Astrocyte (in vitro differentiated cells and primary cell): ENCODE measurements around the gene GSG1L. TPM values are rescaled to one million over a fixed set of nuclear protein-coding genes. Genes with fewer than 3 reads are reported as not detected.

Experiments used
- DNase-seq: peaks from one replicate; pipeline ENCODE4 v3.0.0-alpha.2; 2010; ENCODE audit warnings: low read depth
- FAIRE-seq: peaks from 2 replicates; lab custom pipeline; 2011; peaks lifted over from hg19 to GRCh38; lab: Jason Lieb, UNC
- H2AFZ ChIP-seq: 2 replicates; pipeline ENCODE4 v1.6.0; 2012; ENCODE audit warnings: low read depth, low read length, inconsistent platforms
- H3K27ac ChIP-seq: 2 replicates; pipeline ENCODE4 v1.5.1; 2011; ENCODE audit warnings: low read depth, low read length, inconsistent platforms
- H3K27me3 ChIP-seq: 2 replicates; pipeline ENCODE4 v1.6.0; 2011; ENCODE audit warnings: low read length, inconsistent platforms; ENCODE audit not compliant: insufficient read depth
- H3K36me3 ChIP-seq: 2 replicates; pipeline ENCODE4 v1.5.1; 2011; ENCODE audit warnings: low read length, inconsistent platforms; ENCODE audit not compliant: insufficient read depth
- H3K4me1 ChIP-seq: 2 replicates; pipeline ENCODE4 v1.5.1; 2011; ENCODE audit warnings: low read length, inconsistent platforms; ENCODE audit not compliant: insufficient read depth
- H3K4me2 ChIP-seq: 2 replicates; pipeline ENCODE4 v1.6.0; 2012; ENCODE audit warnings: low read length, inconsistent platforms
- H3K4me3 ChIP-seq: 2 replicates; pipeline ENCODE4 v1.5.1; 2011; ENCODE audit warnings: low read depth, mild to moderate bottlenecking, low read length, inconsistent platforms; ENCODE audit not compliant: insufficient read depth
- H3K79me2 ChIP-seq: 2 replicates; pipeline ENCODE4 v1.6.0; 2012; ENCODE audit warnings: mild to moderate bottlenecking, low read length, inconsistent platforms; ENCODE audit not compliant: insufficient read depth
- H3K9ac ChIP-seq: 2 replicates; pipeline ENCODE4 v1.6.0; 2012; ENCODE audit warnings: mild to moderate bottlenecking, low read length, inconsistent platforms
- H3K9me3 ChIP-seq: 2 replicates; pipeline ENCODE4 v1.5.1; 2012; ENCODE audit warnings: low read depth, mild to moderate bottlenecking, low read length, inconsistent platforms; ENCODE audit not compliant: insufficient read depth
- H4K20me1 ChIP-seq: 2 replicates; pipeline ENCODE4 v1.6.0; 2012; ENCODE audit warnings: low read length, inconsistent platforms; ENCODE audit not compliant: insufficient read depth
- H3K27ac Mint-ChIP-seq: one replicate; pipeline ENCODE4 v1.8.0; 2021; ENCODE audit warnings: mild to moderate bottlenecking, mixed read lengths; ENCODE audit not compliant: unreplicated experiment
- H3K27me3 Mint-ChIP-seq: one replicate; pipeline ENCODE4 v1.8.0; 2021; ENCODE audit warnings: low read depth, mixed read lengths; ENCODE audit not compliant: unreplicated experiment
- H3K36me3 Mint-ChIP-seq: one replicate; pipeline ENCODE4 v1.8.0; 2021; ENCODE audit warnings: low read depth, mixed read lengths; ENCODE audit not compliant: unreplicated experiment
- H3K4me1 Mint-ChIP-seq: one replicate; pipeline ENCODE4 v1.8.0; 2021; ENCODE audit warnings: low read depth, mixed read lengths; ENCODE audit not compliant: unreplicated experiment
- H3K4me3 Mint-ChIP-seq: one replicate; pipeline ENCODE4 v1.8.0; 2021; ENCODE audit warnings: mild to moderate bottlenecking, moderate library complexity, mixed read lengths; ENCODE audit not compliant: unreplicated experiment
- H3K9me3 Mint-ChIP-seq: one replicate; pipeline ENCODE4 v1.8.0; 2021; ENCODE audit warnings: mild to moderate bottlenecking, mixed read lengths; ENCODE audit not compliant: unreplicated experiment
- EZH2 ChIP-seq: IDR thresholded peaks from 2 replicates; pipeline ENCODE4 v1.6.1; 2012; ENCODE audit warnings: mild to moderate bottlenecking, low read length, inconsistent platforms; ENCODE audit not compliant: insufficient read depth
- total RNA-seq: library from RNA; stranded (reverse); gene quantifications from 2 replicates; pipeline ENCODE4 v1.2.1, GENCODE V29; 2021
- TF ChIP-seq, protein P1 (sequence below): IDR thresholded peaks from 2 replicates; pipeline ENCODE4 v1.5.1; 2011; ENCODE audit warnings: low read depth, mild to moderate bottlenecking, inconsistent platforms, low read length, moderate library complexity; ENCODE audit not compliant: insufficient read depth

GSG1L gene
- total RNA-seq, 1 donor from 2014 or later: not detected

- Histone ChIP-seq H3K27ac (peak overlapping the region; percentile 91), H3K9me3 (no peaks in the 10 kb centered on the region), H3K4me2 (no peak overlapping the region), H4K20me1 (no peaks in the 10 kb centered on the region), H3K9ac (peak overlapping the region; percentile 81), H2AFZ (no peak overlapping the region), H3K27me3 (no peaks in the 10 kb centered on the region), H3K79me2 (no peaks in the 10 kb centered on the region), H3K4me3 (no peak overlapping the region), H3K36me3 (no peaks in the 10 kb centered on the region), H3K4me1 (peaks cover 32% of the 10 kb centered on the region)
- Mint-ChIP-seq H3K27ac (no peak overlapping the region), H3K4me1 (peaks cover 12% of the 10 kb centered on the region), H3K9me3 (peaks cover 3% of the 10 kb centered on the region), H3K27me3 (no peaks in the 10 kb centered on the region), H3K36me3 (peaks cover 14% of the 10 kb centered on the region), H3K4me3 (no peak overlapping the region)
- TF ChIP-seq, protein P1, sequence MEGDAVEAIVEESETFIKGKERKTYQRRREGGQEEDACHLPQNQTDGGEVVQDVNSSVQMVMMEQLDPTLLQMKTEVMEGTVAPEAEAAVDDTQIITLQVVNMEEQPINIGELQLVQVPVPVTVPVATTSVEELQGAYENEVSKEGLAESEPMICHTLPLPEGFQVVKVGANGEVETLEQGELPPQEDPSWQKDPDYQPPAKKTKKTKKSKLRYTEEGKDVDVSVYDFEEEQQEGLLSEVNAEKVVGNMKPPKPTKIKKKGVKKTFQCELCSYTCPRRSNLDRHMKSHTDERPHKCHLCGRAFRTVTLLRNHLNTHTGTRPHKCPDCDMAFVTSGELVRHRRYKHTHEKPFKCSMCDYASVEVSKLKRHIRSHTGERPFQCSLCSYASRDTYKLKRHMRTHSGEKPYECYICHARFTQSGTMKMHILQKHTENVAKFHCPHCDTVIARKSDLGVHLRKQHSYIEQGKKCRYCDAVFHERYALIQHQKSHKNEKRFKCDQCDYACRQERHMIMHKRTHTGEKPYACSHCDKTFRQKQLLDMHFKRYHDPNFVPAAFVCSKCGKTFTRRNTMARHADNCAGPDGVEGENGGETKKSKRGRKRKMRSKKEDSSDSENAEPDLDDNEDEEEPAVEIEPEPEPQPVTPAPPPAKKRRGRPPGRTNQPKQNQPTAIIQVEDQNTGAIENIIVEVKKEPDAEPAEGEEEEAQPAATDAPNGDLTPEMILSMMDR: no peak
- TF ChIP-seq EZH2: no peak
- FAIRE-seq (no peak), DNase-seq (no peak)
Measured at GRCh38 chr16:27771201-27771910, 292.2 kb downstream of the GSG1L start.

DNA sequence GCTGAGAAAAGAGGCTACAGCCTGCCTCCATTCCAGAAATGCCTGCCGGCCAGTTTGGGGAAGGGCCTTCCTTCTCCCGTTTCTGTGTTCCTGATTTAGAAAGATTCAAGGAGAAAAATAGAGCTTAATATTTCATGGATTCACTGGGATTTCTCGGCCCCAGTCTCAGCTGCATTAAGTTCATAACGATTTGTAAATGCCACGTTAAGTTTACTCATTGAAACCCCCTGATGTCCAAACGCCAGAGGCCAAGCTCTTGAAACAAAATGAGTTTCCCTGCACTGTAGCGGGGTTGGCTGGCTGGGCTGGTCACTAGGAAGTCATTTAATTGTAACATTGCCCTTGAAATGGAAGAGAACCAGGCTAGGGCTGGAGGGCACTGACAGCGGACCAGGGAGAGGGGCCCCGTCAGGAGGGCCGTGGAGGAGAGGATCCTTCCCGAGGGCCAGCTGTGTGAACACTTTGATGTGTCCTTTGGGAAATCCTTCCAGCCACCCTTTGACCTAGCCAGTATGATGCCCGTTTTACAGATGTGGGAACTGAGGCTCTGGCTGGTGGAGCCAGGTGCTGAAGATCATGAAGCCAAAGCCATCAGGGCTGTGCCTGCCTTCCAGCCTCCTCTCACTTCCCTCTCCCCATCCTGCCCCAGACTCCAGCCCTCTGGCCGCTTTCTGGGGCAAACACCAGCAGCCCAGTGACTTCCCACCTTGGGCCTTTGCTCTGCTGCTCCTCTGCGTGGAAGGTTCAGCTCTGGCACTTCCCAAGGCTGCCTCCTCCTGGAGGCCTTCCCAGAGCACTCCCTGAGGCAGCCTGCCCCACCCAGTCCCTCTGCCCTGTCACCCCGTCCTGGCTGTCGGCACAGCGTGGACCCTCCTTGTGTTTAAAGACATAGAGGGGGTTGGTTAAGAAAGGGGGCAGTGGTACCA lies 293.0 kb downstream of the GSG1L start:
- peak overlapping the region; percentile 79 for H3K4me2 ChIP-seq
- no peak for FAIRE-seq
- peak overlapping the region; percentile 91 for H3K27ac ChIP-seq

More for the DNA sequence above, 293.0 kb downstream of the GSG1L start:
- Histone ChIP-seq H3K4me3 (no peak overlapping the region), H3K4me1 (peaks cover 32% of the 10 kb centered on the region), H3K9me3 (no peaks in the 10 kb centered on the region), H3K9ac (peak overlapping the region; percentile 81), H3K36me3 (no peaks in the 10 kb centered on the region), H4K20me1 (no peaks in the 10 kb centered on the region), H2AFZ (peak overlapping the region; percentile 62), H3K27me3 (no peaks in the 10 kb centered on the region), H3K79me2 (no peaks in the 10 kb centered on the region)
- H3K27ac Mint-ChIP-seq: peak overlapping the region; percentile 92
- peaks cover 12% of the 10 kb centered on the region for H3K4me1 Mint-ChIP-seq
- no peak for DNase-seq
- H3K4me3 Mint-ChIP-seq: no peak overlapping the region
- H3K9me3 Mint-ChIP-seq: peaks cover 3% of the 10 kb centered on the region
- no peak for TF ChIP-seq EZH2
- TF ChIP-seq, protein P1: peak; percentile 2
- H3K27me3 Mint-ChIP-seq: no peaks in the 10 kb centered on the region
- H3K36me3 Mint-ChIP-seq: peaks cover 16% of the 10 kb centered on the region
